ENCODE data around the gene PRSS1.

PRSS1 gene

DNA sequence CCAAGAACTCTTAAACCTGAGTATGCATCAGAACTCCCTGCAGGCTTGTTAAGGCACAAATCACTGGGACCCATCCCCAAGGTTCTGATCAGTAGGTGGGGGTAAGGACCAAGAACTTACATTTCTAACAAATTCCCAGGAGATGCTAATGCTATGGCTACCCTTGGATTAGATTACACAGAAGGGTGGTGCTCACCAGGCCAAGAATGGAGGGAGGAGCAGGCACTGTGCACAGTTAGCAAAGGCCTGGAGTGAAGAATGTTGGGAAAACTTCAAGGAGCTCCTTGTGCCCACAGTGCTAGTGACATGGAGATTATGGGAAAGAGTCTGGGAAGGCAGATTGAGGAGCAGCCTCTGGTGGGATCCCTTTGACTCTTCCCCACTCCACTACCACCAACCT, 23.4 kb downstream of the PRSS1 start:
- no peak overlapping the region for H3K27ac ChIP-seq (replicated peaks; ENCODE audit: low read length)
- no peak overlapping the region for H2AFZ ChIP-seq (ENCODE audit: low read length)
- H3K9ac ChIP-seq (ENCODE audit: low read depth, low read length, poor library complexity): no peak overlapping the region
- H3K18ac ChIP-seq (ENCODE audit: low read length): no peak overlapping the region
- DNase-seq (ENCODE audit: low spot score): no peak
- H3K36me3 ChIP-seq (replicated peaks in 1 of 2; ENCODE audit: control insufficient read depth in 2 of 2, insufficient read depth in 2 of 2, low read length in 2 of 2): no peaks in the 10 kb centered on the region
- no peaks in the 10 kb centered on the region for H3K4me1 ChIP-seq (ENCODE audit: control insufficient read depth in 2 of 2, insufficient read depth in 1 of 2, low read depth in 1 of 2, low read length in 2 of 2)
- H3K4me2 ChIP-seq (ENCODE audit: insufficient read depth, low read length, poor library complexity, severe bottlenecking): no peak overlapping the region
- peaks cover 0 to 1% (median 0%) of the 10 kb centered on the region in 3 experiments for H3K27me3 ChIP-seq (ENCODE audit: control insufficient read depth in 3 of 3, insufficient read depth in 3 of 3, low read depth in 1 of 3, low read length in 3 of 3)
- no peak overlapping the region for H2AK5ac ChIP-seq (ENCODE audit: low read depth, low read length)
- H3K4ac ChIP-seq (ENCODE audit: low read length): no peak overlapping the region
- H3K79me1 ChIP-seq (ENCODE audit: low read depth, low read length): no peaks in the 10 kb centered on the region
- no peak overlapping the region for H3K4me3 ChIP-seq (ENCODE audit: low read length in 2 of 2)
- no peak overlapping the region for H4K91ac ChIP-seq (ENCODE audit: low read depth, low read length, poor library complexity)
- no peak overlapping the region for H4K8ac ChIP-seq (ENCODE audit: low read depth, low read length)
- H3K23ac ChIP-seq (ENCODE audit: low read depth, low read length, poor library complexity): no peak overlapping the region
- H2BK120ac ChIP-seq (ENCODE audit: low read depth, low read length): no peak overlapping the region
- no peak overlapping the region for H2BK5ac ChIP-seq (ENCODE audit: low read length)
- no peak overlapping the region for H3K14ac ChIP-seq (ENCODE audit: low read length)
- H2BK12ac ChIP-seq (ENCODE audit: low read length): no peak overlapping the region
- no peaks in the 10 kb centered on the region for H3K9me3 ChIP-seq (replicated peaks in 1 of 2; ENCODE audit: control insufficient read depth in 2 of 2, insufficient read depth in 1 of 2, low read depth in 1 of 2, low read length in 2 of 2)
- H2BK15ac ChIP-seq (ENCODE audit: low read length): no peak overlapping the region

DNA sequence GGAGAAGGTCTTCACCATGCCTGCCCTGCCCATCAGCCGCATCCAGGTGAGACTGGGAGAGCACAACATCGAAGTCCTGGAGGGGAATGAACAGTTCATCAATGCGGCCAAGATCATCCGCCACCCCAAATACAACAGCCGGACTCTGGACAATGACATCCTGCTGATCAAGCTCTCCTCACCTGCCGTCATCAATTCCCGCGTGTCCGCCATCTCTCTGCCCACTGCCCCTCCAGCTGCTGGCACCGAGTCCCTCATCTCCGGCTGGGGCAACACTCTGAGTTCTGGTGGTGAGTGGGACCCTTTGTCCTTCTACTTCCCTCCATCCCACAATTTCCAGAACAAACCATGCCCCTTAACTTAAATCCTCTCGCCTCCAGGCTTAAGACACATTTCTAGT, 24.0 kb downstream of the PRSS1 start:
- Histone ChIP-seq H2BK5ac (ENCODE audit: low read length) (no peak overlapping the region), H3K4me1 (ENCODE audit: control insufficient read depth in 2 of 2, insufficient read depth in 1 of 2, low read depth in 1 of 2, low read length in 2 of 2) (no peaks in the 10 kb centered on the region), H2BK120ac (ENCODE audit: low read depth, low read length) (no peak overlapping the region), H3K36me3 (replicated peaks in 1 of 2; ENCODE audit: control insufficient read depth in 2 of 2, insufficient read depth in 2 of 2, low read length in 2 of 2) (no peaks in the 10 kb centered on the region), H3K4me2 (ENCODE audit: insufficient read depth, low read length, poor library complexity, severe bottlenecking) (no peak overlapping the region), H3K9me3 (replicated peaks in 1 of 2; ENCODE audit: control insufficient read depth in 2 of 2, insufficient read depth in 1 of 2, low read depth in 1 of 2, low read length in 2 of 2) (no peaks in the 10 kb centered on the region), H3K14ac (ENCODE audit: low read length) (no peak overlapping the region), H3K23ac (ENCODE audit: low read depth, low read length, poor library complexity) (no peak overlapping the region), H3K4me3 (ENCODE audit: low read length in 2 of 2) (no peak overlapping the region), H3K9ac (ENCODE audit: low read depth, low read length, poor library complexity) (no peak overlapping the region), H4K91ac (ENCODE audit: low read depth, low read length, poor library complexity) (no peak overlapping the region), H2AK5ac (ENCODE audit: low read depth, low read length) (no peak overlapping the region), H2BK12ac (ENCODE audit: low read length) (no peak overlapping the region), H3K79me1 (ENCODE audit: low read depth, low read length) (no peaks in the 10 kb centered on the region), H4K8ac (ENCODE audit: low read depth, low read length) (no peak overlapping the region), H3K18ac (ENCODE audit: low read length) (no peak overlapping the region), H2BK15ac (ENCODE audit: low read length) (no peak overlapping the region), H3K4ac (ENCODE audit: low read length) (no peak overlapping the region), H2AFZ (ENCODE audit: low read length) (no peak overlapping the region), H3K27me3 (ENCODE audit: control insufficient read depth in 3 of 3, insufficient read depth in 3 of 3, low read depth in 1 of 3, low read length in 3 of 3) (peaks cover 0 to 1% (median 0%) of the 10 kb centered on the region in 3 experiments), H3K27ac (replicated peaks; ENCODE audit: low read length) (no peak overlapping the region)
- no CpG with 5 or more reads among the region's 12 CpGs for WGBS, 2 donors (ENCODE audit: extremely low coverage in 2 of 2, insufficient read length in 2 of 2, insufficient replicate concordance in 1 of 2)
- no peak for DNase-seq (ENCODE audit: low spot score)

DNA sequence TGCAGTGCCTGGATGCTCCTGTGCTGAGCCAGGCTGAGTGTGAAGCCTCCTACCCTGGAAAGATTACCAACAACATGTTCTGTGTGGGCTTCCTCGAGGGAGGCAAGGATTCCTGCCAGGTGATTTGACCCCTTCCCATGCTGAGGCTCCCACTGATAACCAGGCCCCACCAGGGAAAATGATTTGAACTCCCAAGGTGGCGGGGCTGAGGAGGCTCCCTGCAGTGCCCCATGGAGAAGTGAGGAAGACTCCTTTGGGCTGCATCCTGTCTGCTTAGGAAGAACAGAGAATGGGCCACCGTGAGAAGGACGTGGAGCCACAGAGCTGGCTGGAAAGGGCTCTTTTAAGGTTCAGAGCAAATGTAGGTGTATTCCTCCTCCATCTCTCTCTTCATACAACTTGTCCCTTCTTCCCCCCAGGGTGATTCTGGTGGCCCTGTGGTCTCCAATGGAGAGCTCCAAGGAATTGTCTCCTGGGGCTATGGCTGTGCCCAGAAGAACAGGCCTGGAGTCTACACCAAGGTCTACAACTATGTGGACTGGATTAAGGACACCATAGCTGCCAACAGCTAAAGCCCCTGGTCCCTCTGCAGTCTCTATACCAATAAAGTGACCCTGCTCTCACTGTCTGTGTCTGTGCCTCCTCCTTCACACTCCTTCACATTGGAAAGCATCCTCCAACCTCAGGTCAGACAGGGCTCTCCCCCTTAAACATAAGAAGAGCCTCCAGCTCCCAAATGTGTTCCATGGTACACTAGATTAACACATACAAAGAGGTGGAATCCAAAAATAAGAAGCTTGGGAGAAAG, 24.9 kb downstream of the PRSS1 start:
- Histone ChIP-seq H2AK5ac (ENCODE audit: low read depth, low read length) (no peak overlapping the region), H2BK5ac (ENCODE audit: low read length) (no peak overlapping the region), H3K27me3 (ENCODE audit: control insufficient read depth in 3 of 3, insufficient read depth in 3 of 3, low read depth in 1 of 3, low read length in 3 of 3) (peaks cover 0 to 1% (median 0%) of the 10 kb centered on the region in 3 experiments), H2BK120ac (ENCODE audit: low read depth, low read length) (no peak overlapping the region), H3K23ac (ENCODE audit: low read depth, low read length, poor library complexity) (no peak overlapping the region), H2AFZ (ENCODE audit: low read length) (no peak overlapping the region), H3K36me3 (replicated peaks in 1 of 2; ENCODE audit: control insufficient read depth in 2 of 2, insufficient read depth in 2 of 2, low read length in 2 of 2) (no peaks in the 10 kb centered on the region), H4K91ac (ENCODE audit: low read depth, low read length, poor library complexity) (no peak overlapping the region), H3K4me3 (ENCODE audit: low read length in 2 of 2) (no peak overlapping the region), H4K8ac (ENCODE audit: low read depth, low read length) (no peak overlapping the region), H3K4ac (ENCODE audit: low read length) (no peak overlapping the region), H3K27ac (replicated peaks; ENCODE audit: low read length) (no peak overlapping the region), H3K4me2 (ENCODE audit: insufficient read depth, low read length, poor library complexity, severe bottlenecking) (no peak overlapping the region), H2BK15ac (ENCODE audit: low read length) (no peak overlapping the region), H3K9me3 (replicated peaks in 1 of 2; ENCODE audit: control insufficient read depth in 2 of 2, insufficient read depth in 1 of 2, low read depth in 1 of 2, low read length in 2 of 2) (no peaks in the 10 kb centered on the region), H3K4me1 (ENCODE audit: control insufficient read depth in 2 of 2, insufficient read depth in 1 of 2, low read depth in 1 of 2, low read length in 2 of 2) (no peaks in the 10 kb centered on the region), H3K14ac (ENCODE audit: low read length) (no peak overlapping the region), H3K9ac (ENCODE audit: low read depth, low read length, poor library complexity) (no peak overlapping the region), H3K18ac (ENCODE audit: low read length) (no peak overlapping the region), H3K79me1 (ENCODE audit: low read depth, low read length) (no peaks in the 10 kb centered on the region), H2BK12ac (ENCODE audit: low read length) (no peak overlapping the region)
- no CpG with 5 or more reads among the region's 4 CpGs for WGBS, 2 donors (ENCODE audit: extremely low coverage in 2 of 2, insufficient read length in 2 of 2, insufficient replicate concordance in 1 of 2)
- no peak for DNase-seq (ENCODE audit: low spot score)

DNA sequence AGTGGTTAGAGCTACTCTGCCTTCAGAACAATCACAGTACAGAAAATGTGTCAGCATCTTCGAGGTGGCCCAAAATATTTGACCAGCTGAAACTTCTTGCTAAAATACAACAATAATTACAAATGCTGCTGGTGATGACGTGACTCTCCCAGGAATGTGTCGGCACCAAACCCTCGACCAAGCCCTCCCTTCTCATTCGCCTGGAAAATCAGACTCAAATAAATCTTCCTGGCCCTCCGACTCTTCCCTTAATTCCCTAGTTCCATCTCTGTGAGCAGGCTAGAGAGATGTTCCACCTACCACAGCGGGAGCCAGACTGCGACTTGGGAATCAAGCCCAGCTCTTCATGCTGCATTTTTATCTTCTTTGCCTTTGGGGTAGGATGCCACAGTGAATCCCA, 25.6 kb downstream of the PRSS1 start:
- WGBS, 2 donors (ENCODE audit: extremely low coverage in 2 of 2, insufficient read length in 2 of 2, insufficient replicate concordance in 1 of 2): no CpG with 5 or more reads among the region's 8 CpGs
- H2BK12ac ChIP-seq (ENCODE audit: low read length): no peak overlapping the region
- no peak overlapping the region for H4K8ac ChIP-seq (ENCODE audit: low read depth, low read length)
- no peak for DNase-seq (ENCODE audit: low spot score)
- peaks cover 0 to 1% (median 0%) of the 10 kb centered on the region in 3 experiments for H3K27me3 ChIP-seq (ENCODE audit: control insufficient read depth in 3 of 3, insufficient read depth in 3 of 3, low read depth in 1 of 3, low read length in 3 of 3)
- no peaks in the 10 kb centered on the region for H3K9me3 ChIP-seq (replicated peaks in 1 of 2; ENCODE audit: control insufficient read depth in 2 of 2, insufficient read depth in 1 of 2, low read depth in 1 of 2, low read length in 2 of 2)
- no peaks in the 10 kb centered on the region for H3K79me1 ChIP-seq (ENCODE audit: low read depth, low read length)
- no peak overlapping the region for H3K14ac ChIP-seq (ENCODE audit: low read length)
- no peak overlapping the region for H2BK15ac ChIP-seq (ENCODE audit: low read length)
- H2BK5ac ChIP-seq (ENCODE audit: low read length): no peak overlapping the region
- H2BK120ac ChIP-seq (ENCODE audit: low read depth, low read length): no peak overlapping the region
- no peak overlapping the region for H3K27ac ChIP-seq (replicated peaks; ENCODE audit: low read length)
- H3K4me3 ChIP-seq (ENCODE audit: low read length in 2 of 2): no peak overlapping the region
- no peaks in the 10 kb centered on the region for H3K36me3 ChIP-seq (replicated peaks in 1 of 2; ENCODE audit: control insufficient read depth in 2 of 2, insufficient read depth in 2 of 2, low read length in 2 of 2)
- no peak overlapping the region for H3K4me2 ChIP-seq (ENCODE audit: insufficient read depth, low read length, poor library complexity, severe bottlenecking)
- no peak overlapping the region for H3K23ac ChIP-seq (ENCODE audit: low read depth, low read length, poor library complexity)
- no peaks in the 10 kb centered on the region for H3K4me1 ChIP-seq (ENCODE audit: control insufficient read depth in 2 of 2, insufficient read depth in 1 of 2, low read depth in 1 of 2, low read length in 2 of 2)
- H3K18ac ChIP-seq (ENCODE audit: low read length): no peak overlapping the region
- no peak overlapping the region for H3K4ac ChIP-seq (ENCODE audit: low read length)
- no peak overlapping the region for H2AK5ac ChIP-seq (ENCODE audit: low read depth, low read length)
- no peak overlapping the region for H4K91ac ChIP-seq (ENCODE audit: low read depth, low read length, poor library complexity)
- H3K9ac ChIP-seq (ENCODE audit: low read depth, low read length, poor library complexity): no peak overlapping the region
- no peak overlapping the region for H2AFZ ChIP-seq (ENCODE audit: low read length)
